T-helper 9 cell (primary cell): ENCODE data around the gene MIPOL1.
"Not testable (repeated sequence)": the region's sequence is repeated elsewhere in the genome, so short reads cannot be mapped to it uniquely, and the experiment has no call there.

Experiments
- DNase-seq: peaks from one replicate; pipeline ENCODE4 v3.0.0-alpha.2; 2020

Gene MIPOL1

GRCh38 chr14:37555596-37555995, 357.9 kb downstream of the MIPOL1 start:
- not testable (repeated sequence) for DNase-seq

DNA sequence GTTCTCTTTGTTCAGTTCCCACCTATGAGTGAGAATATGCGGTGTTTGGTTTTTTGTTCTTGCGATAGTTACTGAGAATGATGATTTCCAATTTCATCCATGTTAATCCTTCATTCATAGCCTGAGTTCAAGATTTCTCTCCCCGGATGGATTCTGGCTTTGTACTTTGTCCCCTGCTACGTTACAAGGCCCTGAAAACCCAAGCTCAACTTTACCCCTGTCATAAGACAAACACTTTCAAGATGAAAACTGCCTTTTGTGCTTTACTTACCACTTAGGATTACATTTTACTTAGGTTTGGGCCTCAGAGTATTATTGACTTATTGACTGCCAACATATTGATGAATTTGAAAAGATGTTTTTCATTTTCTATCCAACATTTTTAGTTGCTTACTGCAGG, 361.0 kb downstream of the MIPOL1 start:
- no peak for DNase-seq

- DNase-seq: no peak
Measured at GRCh38 chr14:37559386-37559785, 361.6 kb downstream of the MIPOL1 start.

- no peak for DNase-seq
Measured at GRCh38 chr14:37563189-37563588, 365.5 kb downstream of the MIPOL1 start.

DNA sequence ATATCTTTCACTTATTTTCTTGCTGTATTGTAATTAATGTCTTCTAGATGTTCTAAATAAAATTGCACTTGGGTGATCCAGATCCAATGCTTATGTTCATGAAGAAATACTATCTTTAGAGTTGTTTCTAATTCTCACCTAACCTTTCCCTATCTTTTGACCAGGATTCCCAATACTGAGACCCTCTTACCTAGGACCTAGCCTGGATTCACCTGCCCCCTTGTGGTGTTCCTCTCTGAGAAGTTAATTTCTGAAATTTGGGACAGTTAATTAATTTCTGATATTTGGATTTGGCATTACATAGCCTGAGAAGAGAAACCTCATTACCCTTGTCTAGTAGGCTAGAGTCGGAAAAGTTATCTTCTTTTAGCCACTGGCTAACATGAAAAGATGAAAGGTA, 367.8 kb downstream of the MIPOL1 start:
- DNase-seq: no peak

GRCh38 chr14:37566811-37567371, 369.2 kb downstream of the MIPOL1 start:
- DNase-seq: no peak

DNA sequence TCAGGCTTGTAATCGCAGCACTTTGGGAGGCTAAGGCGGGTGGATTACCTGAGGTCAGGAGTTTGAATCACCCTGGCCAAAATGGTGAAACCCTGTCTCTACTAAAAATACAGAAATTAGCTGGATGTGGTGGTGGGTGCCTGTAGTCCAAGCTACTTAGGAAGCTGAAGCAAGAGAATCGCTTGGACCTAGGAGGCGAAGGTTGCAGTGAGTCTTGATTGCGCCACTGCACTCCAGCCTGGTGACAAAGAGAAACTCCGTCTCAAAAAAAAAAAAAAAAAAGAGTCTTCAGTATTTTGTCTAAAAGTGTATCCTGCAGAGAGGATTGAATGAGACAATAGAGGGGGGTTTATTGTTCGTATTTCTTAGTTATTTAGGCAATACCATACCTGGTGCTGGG, 372.0 kb downstream of the MIPOL1 start:
- DNase-seq: no peak

- DNase-seq: no peak
Measured at GRCh38 chr14:37571391-37571790, 373.7 kb downstream of the MIPOL1 start.

DNA sequence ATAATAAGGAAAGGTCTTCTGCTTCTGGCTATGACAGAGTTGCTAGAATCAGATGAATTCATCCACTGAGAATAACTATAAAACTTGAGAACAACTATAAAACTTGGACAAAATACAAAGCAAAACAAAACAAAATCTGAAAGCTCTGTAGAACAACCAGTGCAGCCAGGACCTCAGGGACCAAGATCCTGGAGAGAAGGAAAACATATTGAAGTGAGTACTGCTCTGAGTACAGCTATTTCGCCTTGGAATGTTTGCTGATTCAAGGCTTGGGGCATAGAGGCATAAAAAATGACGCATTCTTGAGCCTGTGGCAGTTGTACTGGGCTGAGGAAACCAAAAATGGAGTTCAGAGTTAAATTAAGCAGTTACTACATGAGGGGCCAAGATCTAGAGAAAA, 375.6 kb downstream of the MIPOL1 start:
- DNase-seq: no peak

DNA sequence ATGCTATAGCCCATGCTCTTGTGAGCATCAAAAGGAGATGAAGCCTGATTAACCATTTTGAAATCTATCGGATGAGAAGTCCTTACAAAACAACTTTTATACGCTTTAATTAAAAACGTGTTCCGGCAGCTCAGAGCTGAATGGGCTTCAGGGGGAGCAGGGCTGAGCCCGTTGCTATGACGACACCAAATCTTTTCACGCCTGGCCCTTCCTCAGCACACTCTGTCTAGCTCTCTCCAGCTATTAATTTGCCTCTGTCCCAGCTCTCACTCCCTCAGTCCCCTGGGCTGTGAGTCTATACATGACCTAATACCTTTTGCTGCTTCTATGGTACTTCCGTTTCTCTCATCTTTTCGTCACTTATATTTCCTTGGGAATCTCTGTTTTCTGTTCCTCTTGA, 381.5 kb downstream of the MIPOL1 start:
- DNase-seq: no peak

DNA sequence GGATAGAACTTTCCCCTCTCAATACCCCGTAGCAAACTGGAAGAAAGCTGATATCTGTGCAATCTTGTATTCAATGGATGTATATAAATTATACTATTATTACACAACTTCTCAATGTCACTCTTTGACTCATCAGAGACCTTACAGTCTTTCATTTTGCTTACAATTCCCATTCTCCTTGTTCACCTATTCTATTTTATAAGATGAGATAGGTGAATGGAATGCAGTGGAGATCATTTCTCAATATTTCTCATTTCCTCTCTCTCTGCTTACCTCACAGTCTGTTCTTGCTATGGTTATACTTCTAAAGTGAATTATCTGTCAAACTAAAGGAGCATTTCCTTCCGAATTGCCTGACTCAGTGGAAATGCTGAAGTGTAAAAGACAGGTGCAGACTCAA, 382.4 kb downstream of the MIPOL1 start:
- DNase-seq: no peak

GRCh38 chr14:37583358-37584210, 385.8 kb downstream of the MIPOL1 start:
- no peak for DNase-seq

GRCh38 chr14:37584211-37585100, 386.7 kb downstream of the MIPOL1 start:
- DNase-seq: no peak

DNA sequence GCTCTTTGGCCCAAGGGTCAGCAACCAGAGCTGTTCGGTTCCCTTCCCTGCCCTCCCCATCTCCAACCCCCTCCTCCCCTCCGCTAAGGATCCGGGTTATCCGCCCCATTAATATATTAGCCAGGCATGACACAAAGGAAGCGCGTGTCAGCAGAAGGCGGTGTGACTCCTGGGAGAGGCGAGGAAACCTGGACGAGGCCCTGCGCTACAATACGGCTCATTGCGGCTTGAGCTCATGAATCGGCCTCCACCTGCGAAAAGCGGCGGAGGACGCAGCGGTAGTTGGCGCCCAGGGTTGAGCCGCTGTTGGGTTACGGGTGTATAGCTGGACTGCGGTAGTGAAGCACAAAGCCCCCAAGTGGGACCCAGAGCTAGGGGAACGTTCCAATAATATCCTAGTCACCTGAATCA, 387.4 kb downstream of the MIPOL1 start:
- no peak for DNase-seq

DNA sequence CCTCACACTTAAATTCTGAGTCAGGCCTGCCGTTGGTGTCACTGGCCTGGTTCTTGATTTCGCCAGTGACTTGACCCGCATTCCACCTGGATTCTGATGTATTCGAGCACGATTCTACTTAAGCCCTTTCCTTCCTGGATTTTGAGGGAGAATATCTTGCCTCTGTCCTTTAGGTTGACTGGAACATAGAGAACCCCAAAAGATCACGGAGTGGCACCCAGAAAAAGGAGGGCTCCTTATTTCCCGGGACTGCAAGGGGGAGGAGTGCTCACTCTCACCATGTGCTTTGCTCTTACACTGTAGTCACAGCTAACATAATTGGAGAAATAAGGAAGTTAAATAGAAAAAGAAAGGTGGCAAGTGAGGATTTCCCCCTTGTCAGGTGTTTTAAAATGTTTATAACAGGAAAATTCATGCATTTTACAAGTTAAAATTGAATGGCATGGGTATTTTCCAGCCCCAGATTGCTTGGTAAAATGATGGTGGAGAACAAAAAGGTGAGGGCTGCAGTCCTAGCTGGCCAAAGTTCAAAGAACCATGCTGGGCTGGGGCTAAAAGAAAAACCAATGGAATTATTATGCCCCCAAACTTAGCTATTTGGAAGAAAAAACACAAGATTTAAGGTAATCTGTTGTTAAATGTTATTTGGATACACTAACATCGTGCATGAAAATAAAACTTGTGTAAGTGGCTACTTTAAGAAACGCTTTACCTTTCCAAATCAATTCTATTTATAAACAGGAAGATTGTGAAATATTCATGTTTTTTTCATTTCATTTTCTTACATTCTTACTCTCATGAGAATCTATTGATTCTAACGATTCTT, 388.4 kb downstream of the MIPOL1 start:
- DNase-seq: no peak

DNA sequence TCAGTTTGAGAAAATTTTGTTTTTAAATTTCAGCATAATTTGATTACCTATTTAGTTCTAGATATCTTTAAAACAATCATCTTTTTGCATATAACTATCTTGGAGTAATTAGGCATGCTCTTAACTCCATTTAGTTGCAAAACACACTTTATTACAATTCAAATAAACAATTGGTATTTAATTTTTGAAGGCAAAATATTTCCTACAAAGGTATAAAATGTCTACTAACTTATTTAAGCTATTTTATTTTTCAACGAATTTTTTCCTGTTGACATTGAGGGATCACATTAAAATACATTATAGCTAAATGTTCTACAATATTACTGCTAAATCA, 389.0 kb downstream of the MIPOL1 start:
- no peak for DNase-seq

- DNase-seq: no peak
Measured at GRCh38 chr14:37587131-37587803, 389.5 kb downstream of the MIPOL1 start.

DNA sequence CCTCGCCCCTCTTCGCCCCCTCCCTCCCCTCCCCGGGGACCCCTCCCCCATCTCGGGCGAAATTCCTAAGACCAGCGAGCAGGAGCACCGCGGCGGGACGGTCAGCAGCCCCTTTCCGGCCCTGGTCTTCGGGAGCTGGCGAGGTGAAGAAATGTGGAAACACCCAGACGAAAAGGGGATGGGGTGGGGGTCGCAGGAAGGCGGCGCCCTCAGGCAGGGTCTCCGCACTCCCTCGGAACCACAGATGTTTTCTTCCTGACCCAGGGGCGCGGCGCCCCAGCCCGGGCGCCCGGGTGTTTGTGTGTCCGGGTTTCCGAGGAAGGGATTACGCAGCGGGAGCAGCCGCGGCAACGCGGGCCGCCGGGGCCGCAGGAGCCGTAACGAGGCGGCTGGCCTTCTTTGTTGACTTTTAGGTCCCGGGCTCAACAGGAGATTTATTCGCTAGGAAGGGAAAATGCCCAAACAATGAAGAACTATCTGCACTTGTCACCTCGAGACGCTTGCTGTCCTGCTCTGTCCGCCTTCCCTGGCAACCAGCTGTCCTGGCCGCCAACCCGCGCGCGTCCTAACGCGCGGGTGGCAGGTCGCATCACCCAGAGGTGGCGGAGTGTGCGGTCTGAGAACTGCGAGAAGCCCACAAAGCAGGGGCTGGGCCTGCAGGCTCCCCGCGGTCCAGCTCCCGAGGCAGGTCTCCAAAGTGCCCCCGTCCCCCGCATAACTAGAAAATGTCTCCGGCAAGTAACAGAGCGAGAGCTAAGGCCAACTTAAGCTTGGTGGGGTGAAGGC, 390.3 kb downstream of the MIPOL1 start:
- DNase-seq: no peak

DNA sequence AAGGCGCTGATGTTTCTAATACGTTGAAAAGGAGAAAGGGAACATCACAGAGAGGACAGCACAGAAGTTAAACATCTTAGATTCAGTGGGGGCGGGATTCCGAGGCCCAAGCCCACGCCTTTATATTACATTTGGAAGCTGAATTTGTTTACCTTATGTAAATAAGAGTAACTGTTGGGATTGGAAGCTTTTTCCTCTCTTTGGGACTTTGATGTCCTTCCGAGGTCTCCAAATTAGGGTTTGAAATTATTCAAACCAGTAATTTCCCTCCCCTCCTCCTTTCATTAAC, 390.9 kb downstream of the MIPOL1 start:
- DNase-seq: no peak

DNA sequence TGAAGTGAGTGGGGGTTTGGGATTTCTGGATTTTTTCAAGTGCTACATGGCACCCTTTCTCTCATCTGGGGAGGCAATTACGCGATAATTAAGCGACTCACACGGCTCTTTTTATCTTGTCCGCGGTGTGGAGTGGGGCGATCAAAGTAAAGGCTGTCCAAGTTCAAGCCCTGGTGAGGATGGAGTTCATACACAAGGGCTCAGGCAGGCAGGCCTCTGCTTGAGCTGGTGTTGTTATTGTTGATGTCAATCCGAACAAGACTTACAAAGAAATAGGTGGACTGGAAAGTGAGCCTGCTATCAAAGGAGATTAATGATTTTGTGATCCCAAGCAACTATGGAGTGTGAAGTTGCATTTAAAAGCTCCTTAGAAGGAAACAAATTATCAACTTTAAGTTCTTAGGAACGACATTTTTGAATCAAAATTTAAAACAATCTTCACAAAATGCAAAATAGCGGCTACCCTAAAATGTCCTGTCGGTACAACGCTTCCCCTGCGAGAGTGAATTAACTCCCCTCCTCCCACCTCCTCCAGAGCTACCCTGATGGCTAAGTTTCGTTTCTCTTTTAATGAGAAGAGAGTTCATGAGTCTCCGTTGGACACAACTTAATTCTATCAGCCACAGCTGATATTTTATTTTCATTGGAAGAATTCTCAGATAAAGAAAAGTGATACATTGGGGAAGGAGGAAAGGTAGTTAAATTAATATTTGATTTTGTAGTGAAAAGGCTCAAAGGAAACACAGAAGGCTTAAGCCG, 391.4 kb downstream of the MIPOL1 start:
- no peak for DNase-seq
